A673 (cell line): Measurements from ENCODE around the gene GSX1.

ENCODE experiments used
- CTCF ChIP-seq: fragments of 300-800, 200-600 bp; sonication (generic); conservative IDR thresholded peaks from 2 replicates; pipeline ENCODE4 v1.5.1; 2017; ENCODE audit warnings: low read depth, mild to moderate bottlenecking, antibody characterized with exemption, low read length, moderate library complexity, mixed read lengths
- EZH2 ChIP-seq: fragments of 200-600 bp; sonication (generic); IDR thresholded peaks from 2 replicates; pipeline ENCODE4 v1.6.1; 2017; ENCODE audit warnings: borderline replicate concordance, low read depth, mild to moderate bottlenecking, mixed read lengths, antibody characterized with exemption, low read length; ENCODE audit not compliant: poor library complexity, severe bottlenecking

- TF ChIP-seq CTCF (no peak), EZH2 (peak; percentile 99)
These were observed 2.6 kb upstream of the GSX1 start for GRCh38 chr13:27789495-27790303.
